WTC11 (cell line): Measurements from ENCODE around the gene AZIN2. TPM values are rescaled to one million over a fixed set of nuclear protein-coding genes. Genes with fewer than 3 reads are reported as not detected.

Experiments
- ATAC-seq: fragments of 200-7000 bp; cut with Tn5 transposase; 2 replicates; pipeline ENCODE4 v1.10.0; 2021; ENCODE audit warnings: mild to moderate bottlenecking, moderate library complexity
- CTCF ChIA-PET: fragments of 300-600 bp; sonication (Branson Sonifier 250); formaldehyde crosslinking; loops from one replicate; lab custom pipeline; 2021; ENCODE audit warnings: antibody characterized with exemption; lab: Charles Lee
- POLR2A ChIA-PET: fragments of 350-600 bp; sonication (Branson Sonifier 250); formaldehyde crosslinking; loops from one replicate; lab custom pipeline; 2021; ENCODE audit warnings: antibody characterized with exemption; lab: Charles Lee
- DNase-seq: peaks from one replicate; pipeline ENCODE4 v3.0.0; 2021; ENCODE audit warnings: low spot score
- H3K27ac Mint-ChIP-seq: 2 replicates; pipeline ENCODE4 v1.8.0; 2021; ENCODE audit warnings: mixed read lengths
- H3K27me3 Mint-ChIP-seq: 2 replicates; pipeline ENCODE4 v1.8.0; 2021; ENCODE audit warnings: low read depth, mild to moderate bottlenecking, moderate library complexity, mixed read lengths
- H3K36me3 Mint-ChIP-seq: 2 replicates; pipeline ENCODE4 v1.8.0; 2021; ENCODE audit warnings: mixed read lengths
- H3K4me1 Mint-ChIP-seq: 2 replicates; pipeline ENCODE4 v1.8.0; 2022; ENCODE audit warnings: mixed read lengths
- H3K4me3 Mint-ChIP-seq: 2 replicates; pipeline ENCODE4 v1.8.0; 2021; ENCODE audit warnings: mild to moderate bottlenecking, moderate library complexity, mixed read lengths
- H3K9me3 Mint-ChIP-seq: 2 replicates; pipeline ENCODE4 v1.8.0; 2021; ENCODE audit warnings: mixed read lengths
- ATF1 ChIP-seq: sonication (generic); formaldehyde crosslinking; IDR thresholded peaks from 2 replicates; pipeline ENCODE4 v1.8.1; 2023; ENCODE audit warnings: mild to moderate bottlenecking, moderate library complexity, missing genetic modification reagents
- ATF3 ChIP-seq: sonication (generic); formaldehyde crosslinking; conservative IDR thresholded peaks from 2 replicates; pipeline ENCODE4 v1.8.1; 2022; ENCODE audit warnings: mild to moderate bottlenecking, missing genetic modification reagents
- ATF6 ChIP-seq: sonication (generic); formaldehyde crosslinking; IDR thresholded peaks from 2 replicates; pipeline ENCODE4 v1.8.1; 2023; ENCODE audit warnings: mild to moderate bottlenecking, missing genetic modification reagents
- CBFB ChIP-seq: sonication (generic); formaldehyde crosslinking; IDR thresholded peaks from 2 replicates; pipeline ENCODE4 v1.8.1; 2022; ENCODE audit warnings: mild to moderate bottlenecking, low read depth, missing genetic modification reagents
- E2F1 ChIP-seq: sonication (generic); formaldehyde crosslinking; IDR thresholded peaks from 2 replicates; pipeline ENCODE4 v1.8.0; 2022; ENCODE audit warnings: mild to moderate bottlenecking, missing genetic modification reagents
- E2F4 ChIP-seq: sonication (generic); formaldehyde crosslinking; IDR thresholded peaks from 2 replicates; pipeline ENCODE4 v1.8.1; 2022; ENCODE audit warnings: low read depth, mild to moderate bottlenecking, moderate library complexity, missing genetic modification reagents, borderline replicate concordance
- HMGA2 ChIP-seq: fragments of 250-450 bp; sonication (Bioruptor Pico); IDR thresholded peaks from 2 replicates; pipeline ENCODE4 v1.4.0; 2021; ENCODE audit warnings: mild to moderate bottlenecking, moderate library complexity
- IRF2 ChIP-seq: sonication (generic); formaldehyde crosslinking; IDR thresholded peaks from 2 replicates; pipeline ENCODE4 v1.8.0; 2022; ENCODE audit warnings: low read depth, missing genetic modification reagents, borderline replicate concordance
- MLX ChIP-seq: sonication (generic); formaldehyde crosslinking; IDR thresholded peaks from 2 replicates; pipeline ENCODE4 v1.8.1; 2023; ENCODE audit warnings: mild to moderate bottlenecking, missing genetic modification reagents, moderate library complexity
- MXD4 ChIP-seq: fragments of 250-450 bp; sonication (Bioruptor Pico); IDR thresholded peaks from 2 replicates; pipeline ENCODE4 v1.8.0; 2021; ENCODE audit warnings: mild to moderate bottlenecking, moderate library complexity, borderline replicate concordance
- PRRX2 ChIP-seq: fragments of 250-450 bp; sonication (Bioruptor Pico); IDR thresholded peaks from 2 replicates; pipeline ENCODE4 v1.8.0; 2021; ENCODE audit warnings: mild to moderate bottlenecking
- SMAD4 ChIP-seq: sonication (generic); formaldehyde crosslinking; IDR thresholded peaks from 2 replicates; pipeline ENCODE4 v1.8.0; 2022; ENCODE audit warnings: mild to moderate bottlenecking, missing genetic modification reagents
- USF1 ChIP-seq: sonication (generic); formaldehyde crosslinking; IDR thresholded peaks from 2 replicates; pipeline ENCODE4 v1.8.0; 2022; ENCODE audit warnings: mild to moderate bottlenecking, missing genetic modification reagents
- ZNF396 ChIP-seq: fragments of 250-450 bp; sonication (Bioruptor Pico); IDR thresholded peaks from 2 replicates; pipeline ENCODE4 v1.8.0; 2021; ENCODE audit warnings: mild to moderate bottlenecking, moderate library complexity, borderline replicate concordance
- ZNF532 ChIP-seq: fragments of 250-450 bp; sonication (Bioruptor Pico); IDR thresholded peaks from 2 replicates; pipeline ENCODE4 v1.9.0; 2021; ENCODE audit warnings: mild to moderate bottlenecking, borderline replicate concordance
- total RNA-seq: library from RNA; stranded (reverse); gene quantifications from 3 replicates; pipeline ENCODE4 v1.2.3, GENCODE V29; 2021
- TF ChIP-seq, protein P1 (sequence below): sonication (generic); formaldehyde crosslinking; IDR thresholded peaks from 2 replicates; pipeline ENCODE4 v1.8.1; 2022; ENCODE audit warnings: low read depth, missing genetic modification reagents, borderline replicate concordance

Gene AZIN2
- total RNA-seq, 1 experiment from 2014 or later, result 1.7 TPM

DNA sequence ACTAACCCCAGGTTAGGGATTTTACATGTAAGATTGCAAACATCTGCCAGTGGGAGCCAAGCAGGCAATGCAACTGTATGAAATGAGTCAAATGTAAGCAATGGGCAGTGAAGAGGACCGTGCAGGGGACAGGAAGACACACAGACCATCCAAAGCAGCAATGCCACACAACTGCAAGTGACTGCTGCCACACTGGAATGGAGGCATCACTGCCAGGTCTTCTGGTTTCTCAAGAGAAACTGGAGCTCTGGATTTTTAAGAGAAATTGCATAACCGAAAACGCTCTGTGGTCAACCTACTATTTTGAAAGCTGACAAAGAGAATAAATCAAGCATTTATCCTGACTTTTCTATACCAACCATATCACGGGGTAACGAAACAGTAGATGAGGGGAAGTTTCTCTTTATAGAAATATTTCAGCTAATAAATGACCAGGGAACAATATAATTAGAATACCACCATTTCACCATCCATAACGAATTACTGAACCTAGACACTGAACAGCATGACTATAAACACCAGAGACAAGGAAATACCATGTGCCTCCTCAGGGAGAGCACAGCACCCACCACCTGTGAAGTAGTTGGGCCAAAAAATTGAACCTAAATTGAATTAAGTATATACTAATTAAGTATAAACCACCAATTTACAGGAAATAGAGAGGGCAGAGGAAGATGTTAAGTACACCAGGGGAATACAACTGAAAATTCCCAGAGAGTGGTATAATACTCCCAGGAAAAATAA lies 48.7 kb upstream of the AZIN2 start (continued):
- no peak for TF ChIP-seq ATF6 (CRISPR knock-in tag)

DNA sequence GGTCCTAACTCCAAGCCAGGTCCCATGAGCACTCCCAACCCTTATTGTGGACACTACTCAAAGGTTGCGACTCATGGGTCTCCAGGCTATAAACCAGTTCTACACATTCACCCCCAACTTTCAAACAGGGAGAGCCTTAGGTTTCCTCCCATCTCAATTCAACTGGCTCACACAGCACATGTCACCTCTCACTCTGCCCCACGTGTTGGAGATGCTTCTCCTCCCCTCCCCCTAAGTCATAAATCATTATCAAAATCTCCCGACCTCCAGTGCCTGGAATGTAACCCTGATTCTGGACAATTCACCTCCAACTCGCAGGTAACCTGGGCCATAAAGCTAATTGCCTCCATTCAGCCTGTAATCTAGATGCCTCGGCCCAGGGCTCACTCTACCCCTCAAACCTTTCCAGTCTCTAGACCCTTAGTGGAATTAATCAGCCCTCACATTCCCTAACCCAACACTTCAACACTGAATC lies 44.9 kb upstream of the AZIN2 start:
- peaks cover 13% of the 10 kb centered on the region for H3K36me3 Mint-ChIP-seq
- DNase-seq, result no peak
- peak overlapping the region; percentile 1; the same call in 1 of the 2 replicates for H3K27ac Mint-ChIP-seq
- ChIA-PET POLR2A (no interaction called here), CTCF (no interaction called here)
- H3K27me3 Mint-ChIP-seq, result peaks cover 20% of the 10 kb centered on the region
- H3K4me1 Mint-ChIP-seq, result peaks cover 19% of the 10 kb centered on the region
- peaks cover 5% of the 10 kb centered on the region for H3K9me3 Mint-ChIP-seq
- TF ChIP-seq USF1, result 0 out of 2 replicates have a peak, but pooled peaks have one; percentile 28
- TF ChIP-seq, protein P1, sequence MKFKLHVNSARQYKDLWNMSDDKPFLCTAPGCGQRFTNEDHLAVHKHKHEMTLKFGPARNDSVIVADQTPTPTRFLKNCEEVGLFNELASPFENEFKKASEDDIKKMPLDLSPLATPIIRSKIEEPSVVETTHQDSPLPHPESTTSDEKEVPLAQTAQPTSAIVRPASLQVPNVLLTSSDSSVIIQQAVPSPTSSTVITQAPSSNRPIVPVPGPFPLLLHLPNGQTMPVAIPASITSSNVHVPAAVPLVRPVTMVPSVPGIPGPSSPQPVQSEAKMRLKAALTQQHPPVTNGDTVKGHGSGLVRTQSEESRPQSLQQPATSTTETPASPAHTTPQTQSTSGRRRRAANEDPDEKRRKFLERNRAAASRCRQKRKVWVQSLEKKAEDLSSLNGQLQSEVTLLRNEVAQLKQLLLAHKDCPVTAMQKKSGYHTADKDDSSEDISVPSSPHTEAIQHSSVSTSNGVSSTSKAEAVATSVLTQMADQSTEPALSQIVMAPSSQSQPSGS (CRISPR knock-in tag), result no peak
- TF ChIP-seq IRF2 (CRISPR knock-in tag), result no peak
- no peak for TF ChIP-seq PRRX2 (CRISPR knock-in tag)
- ATAC-seq, result peak; percentile 9
- H3K4me3 Mint-ChIP-seq, result peak overlapping the region; percentile 96

DNA sequence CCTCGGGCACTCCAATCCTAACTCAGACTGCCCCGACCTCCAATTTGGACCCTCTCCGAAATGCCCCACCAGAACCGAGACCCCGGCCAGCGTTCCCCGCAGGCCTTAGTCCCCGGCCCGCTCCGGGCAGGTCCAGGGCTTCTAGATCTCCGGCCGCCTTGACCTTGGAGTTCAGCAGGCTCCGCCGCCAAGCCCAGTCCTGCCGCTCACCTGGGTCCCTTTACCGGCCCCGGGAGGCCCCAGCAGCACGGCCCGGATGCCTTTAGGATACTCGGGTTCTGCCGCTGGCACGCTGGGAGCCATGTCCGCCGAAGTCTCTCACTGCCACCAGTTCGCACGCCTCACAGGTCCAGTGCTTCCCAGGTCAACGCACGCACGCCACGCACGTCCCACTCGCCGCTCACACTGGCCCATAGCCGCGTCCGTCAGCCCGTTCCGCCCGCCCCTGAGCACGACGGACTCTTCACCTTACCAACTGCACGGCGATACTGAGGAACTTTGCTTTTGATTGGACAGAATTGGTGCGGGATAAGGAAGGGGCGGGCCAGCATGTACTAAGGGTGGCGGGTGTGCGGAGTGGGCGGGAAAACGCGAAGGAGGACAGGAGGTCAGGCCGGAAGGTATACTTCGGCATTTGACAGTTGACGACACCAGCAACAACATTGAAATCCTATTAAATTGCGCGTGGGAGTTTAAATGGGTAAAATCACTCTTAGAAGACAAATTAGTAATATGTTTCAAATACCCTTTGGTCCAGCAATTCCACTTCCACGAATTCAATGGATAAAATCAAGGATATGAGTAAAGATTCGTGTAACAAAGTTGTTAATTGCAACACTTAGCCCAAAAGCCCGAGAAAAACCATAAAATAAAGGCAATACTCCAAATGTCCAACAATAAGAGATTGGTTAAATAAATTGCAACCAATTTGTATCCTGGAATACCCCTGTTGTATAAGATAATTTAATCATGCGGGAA lies 44.1 kb upstream of the AZIN2 start, which contains the start of gene AK2:
AK2 (minus strand) TSS at position 358 of the 978 bp plus-strand sequence; CDS start at position 303, 55 bp downstream.
- peak; percentile 93 for DNase-seq
- H3K4me3 Mint-ChIP-seq, result peak within 1 kb of the TSS; percentile 96
- peaks cover 5% of the 10 kb centered on the region for H3K9me3 Mint-ChIP-seq
- H3K27me3 Mint-ChIP-seq, result peaks cover 20% of the 10 kb centered on the region
- H3K4me1 Mint-ChIP-seq, result peaks cover 16% of the 10 kb centered on the region
- CTCF ChIA-PET, result no interaction called here
- H3K36me3 Mint-ChIP-seq, result peaks cover 10% of the 10 kb centered on the region
- POLR2A ChIA-PET, result no interaction called here
- ATAC-seq, result peak; percentile 100
- H3K27ac Mint-ChIP-seq, result peak within 1 kb of the TSS; percentile 31; the same call in 1 of the 2 replicates
- no peak for TF ChIP-seq ZNF532 (CRISPR knock-in tag)
- TF ChIP-seq ATF1, result 0 out of 2 replicates have a peak, but pooled peaks have one; percentile 20
- TF ChIP-seq ATF3, result no peak
- TF ChIP-seq CBFB (CRISPR knock-in tag), result no peak
- TF ChIP-seq E2F1, result peak; percentile 89
- TF ChIP-seq SMAD4, result peak; percentile 93
- no peak for TF ChIP-seq MLX
- TF ChIP-seq HMGA2 (CRISPR knock-in tag), result no peak
- no peak for TF ChIP-seq ZNF396 (CRISPR knock-in tag)
- no peak for TF ChIP-seq MXD4 (CRISPR knock-in tag)
- peak; percentile 88 for TF ChIP-seq E2F4
